Measurements from ENCODE around the gene SOD2. TPM values are rescaled to one million over a fixed set of nuclear protein-coding genes. Genes with fewer than 3 reads are reported as not detected.

SOD2 gene
- total RNA-seq, 4 donors from 2014 or later, result 289 to 1,637 (median 530) TPM

DNA sequence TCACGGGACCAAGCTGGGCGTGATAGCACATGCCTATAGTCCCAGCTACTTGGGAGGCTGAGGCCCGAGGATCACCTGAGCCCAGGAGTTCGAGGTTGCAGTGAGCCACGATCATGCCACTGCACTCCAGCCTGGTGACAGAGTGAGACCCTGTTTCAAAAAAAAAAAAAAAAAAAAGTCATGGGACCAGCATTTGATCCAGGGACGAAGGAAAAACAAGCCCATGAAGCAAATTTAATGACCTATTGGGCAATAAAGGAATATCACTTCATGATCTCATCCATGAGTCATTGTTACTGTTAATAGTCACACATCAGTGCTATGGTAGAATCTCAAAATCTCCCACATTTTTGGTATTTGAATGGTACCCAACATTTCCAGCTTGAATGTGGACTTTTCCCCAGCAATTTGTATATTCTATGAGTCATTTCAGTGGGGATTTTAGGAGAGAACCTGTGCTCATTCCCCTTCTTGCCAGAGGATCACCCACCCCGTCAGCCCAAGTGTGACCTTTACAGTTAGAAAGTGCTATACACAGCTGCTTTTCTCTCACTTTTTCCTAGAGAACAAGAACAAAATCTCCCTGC, 8.5 kb upstream of the SOD2 start:
- TF ChIP-seq, protein P1, sequence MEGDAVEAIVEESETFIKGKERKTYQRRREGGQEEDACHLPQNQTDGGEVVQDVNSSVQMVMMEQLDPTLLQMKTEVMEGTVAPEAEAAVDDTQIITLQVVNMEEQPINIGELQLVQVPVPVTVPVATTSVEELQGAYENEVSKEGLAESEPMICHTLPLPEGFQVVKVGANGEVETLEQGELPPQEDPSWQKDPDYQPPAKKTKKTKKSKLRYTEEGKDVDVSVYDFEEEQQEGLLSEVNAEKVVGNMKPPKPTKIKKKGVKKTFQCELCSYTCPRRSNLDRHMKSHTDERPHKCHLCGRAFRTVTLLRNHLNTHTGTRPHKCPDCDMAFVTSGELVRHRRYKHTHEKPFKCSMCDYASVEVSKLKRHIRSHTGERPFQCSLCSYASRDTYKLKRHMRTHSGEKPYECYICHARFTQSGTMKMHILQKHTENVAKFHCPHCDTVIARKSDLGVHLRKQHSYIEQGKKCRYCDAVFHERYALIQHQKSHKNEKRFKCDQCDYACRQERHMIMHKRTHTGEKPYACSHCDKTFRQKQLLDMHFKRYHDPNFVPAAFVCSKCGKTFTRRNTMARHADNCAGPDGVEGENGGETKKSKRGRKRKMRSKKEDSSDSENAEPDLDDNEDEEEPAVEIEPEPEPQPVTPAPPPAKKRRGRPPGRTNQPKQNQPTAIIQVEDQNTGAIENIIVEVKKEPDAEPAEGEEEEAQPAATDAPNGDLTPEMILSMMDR (IDR thresholded peaks at IDR 0.05; ENCODE audit: low read depth), result no peak

DNA sequence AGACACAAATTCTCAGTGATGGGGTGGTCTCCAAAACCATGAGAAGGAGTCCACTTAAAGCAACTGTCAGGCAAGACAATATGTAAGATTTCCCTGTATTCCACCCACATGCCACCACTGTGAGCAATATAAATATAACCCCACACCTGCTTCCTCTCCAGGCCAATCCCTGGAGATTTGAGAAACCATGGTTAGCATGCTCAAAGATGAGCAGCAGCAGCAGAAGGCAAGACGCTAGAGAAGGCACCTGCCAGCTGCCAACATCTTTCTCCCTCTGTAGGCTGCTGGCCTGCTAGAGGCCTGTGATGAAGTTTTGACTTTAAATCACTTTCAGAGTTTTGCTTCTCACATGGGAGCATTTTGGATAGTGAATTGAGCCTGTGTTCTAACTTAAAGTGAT, 7.9 kb upstream of the SOD2 start:
- TF ChIP-seq, protein P1 (IDR thresholded peaks at IDR 0.05; ENCODE audit: low read depth), result no peak

DNA sequence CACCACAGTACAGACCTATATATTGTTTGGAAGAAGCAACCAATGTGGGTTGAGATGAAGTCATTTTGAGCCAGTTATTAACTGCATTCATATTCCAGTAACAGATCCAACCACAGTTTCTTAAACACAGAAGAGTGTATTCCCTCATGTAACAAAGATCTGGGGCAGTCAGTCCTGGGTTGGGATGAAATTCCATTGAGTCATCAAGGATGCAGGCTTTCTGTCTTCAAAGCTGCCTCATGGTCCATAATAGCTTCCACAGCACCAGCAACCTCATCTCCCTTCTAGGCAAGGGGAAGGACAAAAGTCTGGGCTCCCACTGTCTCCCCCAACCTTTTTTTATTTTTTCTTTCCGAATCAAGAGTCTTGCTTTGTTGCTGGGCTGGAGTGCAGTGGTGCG, 2.9 kb upstream of the SOD2 start:
- TF ChIP-seq, protein P1 (IDR thresholded peaks at IDR 0.05; ENCODE audit: low read depth), result no peak

DNA sequence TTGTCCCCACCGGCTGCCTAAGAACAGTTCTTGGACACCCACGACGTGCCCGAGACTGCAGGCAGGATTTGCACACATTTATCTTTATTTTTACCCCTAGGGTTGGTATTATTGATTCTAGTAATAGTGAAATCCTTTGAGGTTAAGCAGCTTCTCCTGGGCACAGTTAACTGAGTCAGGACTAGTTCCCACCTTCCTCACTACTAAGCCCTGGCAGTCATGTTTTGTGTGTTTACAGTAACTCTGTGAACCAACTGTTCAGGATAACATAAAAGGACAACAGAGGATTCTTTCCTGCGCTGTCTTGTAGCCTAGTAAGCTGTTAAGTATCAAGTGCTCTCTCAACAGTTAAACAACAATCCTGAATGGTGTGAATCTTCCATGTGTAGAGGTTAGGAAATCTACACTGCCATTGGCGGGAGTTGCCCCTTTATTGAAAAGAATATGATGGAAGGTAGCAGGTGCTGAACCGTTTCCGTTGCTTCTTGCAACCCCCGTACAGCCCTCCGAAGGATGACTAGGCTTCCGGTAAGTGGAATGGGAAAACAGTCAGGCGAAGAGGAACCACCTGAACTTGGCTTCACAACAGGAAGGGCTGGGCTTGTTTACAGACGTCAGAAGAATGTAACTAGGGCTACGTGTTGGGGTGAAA, 979 bp upstream of the SOD2 start:
- TF ChIP-seq, protein P1 (IDR thresholded peaks at IDR 0.05; ENCODE audit: low read depth), result no peak

DNA sequence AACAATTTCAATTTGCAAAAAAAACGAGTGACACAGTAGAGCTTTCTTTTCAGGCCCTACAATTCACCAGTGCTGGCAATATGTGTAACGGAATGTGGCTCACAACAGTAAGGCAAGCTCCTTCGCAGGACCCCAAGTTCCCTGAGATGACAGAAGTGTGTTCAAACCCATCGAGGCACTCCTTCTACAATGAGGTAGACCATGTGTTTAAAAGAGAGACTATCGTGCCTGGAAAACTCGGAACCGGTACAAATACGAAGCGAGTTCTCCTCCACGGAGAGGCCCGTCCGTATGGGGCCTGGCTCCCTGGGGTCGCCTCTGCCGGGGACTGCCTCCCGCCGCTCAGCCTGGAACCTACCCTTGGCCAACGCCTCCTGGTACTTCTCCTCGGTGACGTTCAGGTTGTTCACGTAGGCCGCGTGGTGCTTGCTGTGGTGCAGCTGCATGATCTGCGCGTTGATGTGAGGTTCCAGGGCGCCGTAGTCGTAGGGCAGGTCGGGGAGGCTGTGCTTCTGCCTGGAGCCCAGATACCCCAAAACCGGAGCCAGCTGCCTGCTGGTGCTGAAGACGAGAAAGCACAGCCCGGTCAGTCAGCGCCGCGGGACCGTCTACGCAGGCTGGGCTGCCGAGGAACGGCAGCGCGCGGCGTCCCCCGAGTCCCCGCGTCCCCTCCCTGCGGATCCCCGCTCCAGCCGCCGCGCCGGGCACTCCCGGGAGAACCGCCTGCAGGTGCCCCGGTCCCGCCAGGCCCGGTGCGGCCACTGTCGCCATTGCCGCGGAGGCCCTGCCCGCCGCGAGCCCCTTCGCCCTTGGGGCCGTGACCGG, 526 bp downstream of the SOD2 start:
- TF ChIP-seq, protein P1 (IDR thresholded peaks at IDR 0.05; ENCODE audit: low read depth), result no peak

DNA sequence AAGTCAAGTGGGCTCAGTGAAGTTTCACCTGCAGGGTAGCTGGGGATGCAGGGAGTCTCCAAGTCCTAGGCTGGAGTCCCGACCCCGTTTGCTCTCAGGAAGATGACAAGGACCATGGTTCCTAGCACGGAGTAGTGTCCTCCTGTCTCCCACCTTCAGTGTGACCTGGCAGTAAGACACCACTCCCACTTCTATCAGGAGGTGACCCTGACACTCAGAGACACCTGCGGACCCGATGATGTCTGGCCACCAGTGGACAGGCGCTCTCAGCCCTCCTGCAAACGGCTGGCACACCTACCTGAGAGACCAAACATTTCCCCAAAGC, 1.1 kb downstream of the SOD2 start:
- TF ChIP-seq, protein P1 (IDR thresholded peaks at IDR 0.05; ENCODE audit: low read depth), result no peak

All from subcutaneous adipose tissue (tissue), 4 donors.